SK-N-SH (cell line): ENCODE data around the gene COL4A2. TPM values are rescaled to one million over a fixed set of nuclear protein-coding genes. Genes with fewer than 3 reads are reported as not detected.

Experiments used
- CTCF ChIA-PET: fragments of 300-600, 350-600 bp; formaldehyde crosslinking; extraction: SDS; loops from one replicate; lab custom pipeline; 2021; lab: Yijun Ruan, JAX
- POLR2A ChIA-PET: fragments of 350-600 bp; sonication (Branson Sonifier 250); formaldehyde crosslinking; extraction: SDS; loops from one replicate; lab custom pipeline; 2020; ENCODE audit warnings: antibody characterized with exemption, inconsistent platforms; lab: Yijun Ruan, JAX
- DNase-seq: peaks from one replicate; pipeline ENCODE4 v3.0.0; 2012
- H2AFZ ChIP-seq: fragments of 200-600 bp; sonication (generic); 2 replicates; pipeline ENCODE4 v1.8.1; 2016; ENCODE audit warnings: antibody characterized with exemption, mild to moderate bottlenecking, low read depth
- H3F3A ChIP-seq: fragments of 200-600 bp; sonication (generic); replicated peaks from 2 replicates; pipeline ENCODE3; 2016; ENCODE audit warnings: antibody characterized with exemption, mild to moderate bottlenecking; ENCODE audit not compliant: insufficient read depth
- H3K27ac ChIP-seq, 2 experiments: fragments of 200-500 bp in 1 of 2; fragments of 200-600 bp in 1 of 2; sonication (Bioruptor generic) in 1 of 2; sonication (generic), shearing (Covaris generic) in 1 of 2; 2 replicates each; pipeline versions ENCODE4 v1.5.1 to v1.6.1; 2014 to 2016; ENCODE audit warnings: low read depth in 2 of 2, inconsistent platforms in 1 of 2, low read length in 1 of 2, mild to moderate bottlenecking in 1 of 2, mixed read lengths in 1 of 2
- H3K27me3 ChIP-seq: fragments of 200-600 bp; sonication (generic), shearing (Covaris generic); 2 replicates; pipeline ENCODE4 v1.6.1; 2016; ENCODE audit warnings: mixed run types; ENCODE audit not compliant: insufficient read depth
- H3K36me3 ChIP-seq, 2 experiments: fragments of 200-500 bp in 1 of 2; fragments of 200-600 bp in 1 of 2; sonication (Bioruptor generic) in 1 of 2; sonication (generic) in 1 of 2; replicated peaks in 1 of 2; 2 replicates each; pipeline versions ENCODE3 to v1.5.1; 2014 to 2016; ENCODE audit warnings: low read length in 1 of 2, mild to moderate bottlenecking in 1 of 2; ENCODE audit not compliant: insufficient read depth in 2 of 2, control insufficient read depth in 1 of 2
- H3K4me1 ChIP-seq, 2 experiments: fragments of 200-500 bp in 1 of 2; fragments of 200-600 bp in 1 of 2; sonication (Bioruptor generic) in 1 of 2; sonication (generic), shearing (Covaris generic) in 1 of 2; 2 replicates each; pipeline versions ENCODE4 v1.5.1 to v1.6.1; 2014 to 2016; ENCODE audit warnings: low read depth in 1 of 2, low read length in 1 of 2, mixed run types in 1 of 2; ENCODE audit not compliant: insufficient read depth in 2 of 2, control insufficient read depth in 1 of 2
- H3K4me2 ChIP-seq: fragments of 200-600 bp; sonication (generic), shearing (Covaris generic); 2 replicates; pipeline ENCODE4 v1.6.1; 2017; ENCODE audit warnings: mixed run types
- H3K4me3 ChIP-seq, 2 experiments: fragments of 200-500 bp in 1 of 2; fragments of 200-600 bp in 1 of 2; sonication (Bioruptor generic) in 1 of 2; sonication (generic), shearing (Covaris generic) in 1 of 2; 2 replicates each; pipeline versions ENCODE4 v1.5.1 to v1.8.1; 2014 to 2016; ENCODE audit warnings: low read depth in 2 of 2, inconsistent platforms in 1 of 2, low read length in 1 of 2, mild to moderate bottlenecking in 1 of 2, mixed read lengths in 1 of 2, moderate library complexity in 1 of 2
- H3K79me2 ChIP-seq: fragments of 200-600 bp; sonication (generic); 2 replicates; pipeline ENCODE4 v1.8.1; 2017; ENCODE audit warnings: mild to moderate bottlenecking; ENCODE audit not compliant: insufficient read depth
- H3K9ac ChIP-seq: fragments of 200-600 bp; sonication (generic); 2 replicates; pipeline ENCODE4 v1.6.1; 2017; ENCODE audit warnings: mixed run types
- H3K9me2 ChIP-seq: fragments of 200-600 bp; sonication (generic); 2 replicates; pipeline ENCODE4 v1.6.1; 2017; ENCODE audit warnings: mixed run types
- H3K9me3 ChIP-seq: fragments of 200-600 bp; sonication (generic); 2 replicates; pipeline ENCODE4 v1.6.1; 2017; ENCODE audit warnings: mixed run types, mild to moderate bottlenecking, moderate library complexity
- H4K20me1 ChIP-seq: fragments of 200-600 bp; sonication (generic); 2 replicates; pipeline ENCODE4 v1.6.1; 2017; ENCODE audit warnings: mild to moderate bottlenecking, mixed run types; ENCODE audit not compliant: insufficient read depth
- CHD2 ChIP-seq: fragments of 150-350 bp; IDR thresholded peaks from 2 replicates; pipeline ENCODE4 v1.6.1; 2018; ENCODE audit warnings: low read length; ENCODE audit not compliant: partially characterized antibody
- ELF1 ChIP-seq: IDR thresholded peaks from 2 replicates; pipeline ENCODE4 v1.4.0; 2012
- MEF2A ChIP-seq: IDR thresholded peaks from 2 replicates; pipeline ENCODE4 v1.4.0; 2012; ENCODE audit warnings: low read depth, borderline replicate concordance
- NRF1 ChIP-seq: IDR thresholded peaks from 2 replicates; pipeline ENCODE4 v1.6.1; 2012; ENCODE audit warnings: low read depth, mild to moderate bottlenecking, low read length
- RCOR1 ChIP-seq: fragments of 150-350 bp; IDR thresholded peaks from 2 replicates; pipeline ENCODE4 v1.6.1; 2017; ENCODE audit warnings: antibody characterized with exemption, low read length
- RFX5 ChIP-seq: IDR thresholded peaks from 2 replicates; pipeline ENCODE4 v1.6.1; 2012; ENCODE audit warnings: mild to moderate bottlenecking, improper control_type of control experiment, low read length
- SMC3 ChIP-seq: IDR thresholded peaks from 2 replicates; pipeline ENCODE4 v1.6.1; 2012; ENCODE audit warnings: low read depth, low read length, improper control_type of control experiment
- TAF1 ChIP-seq: IDR thresholded peaks from 2 replicates; pipeline ENCODE4 v1.6.1; 2012; ENCODE audit warnings: low read depth, mild to moderate bottlenecking, low read length, moderate library complexity, borderline replicate concordance
- YY1 ChIP-seq: IDR thresholded peaks from 2 replicates; pipeline ENCODE4 v1.4.0; 2012; ENCODE audit warnings: low read depth, mild to moderate bottlenecking
- WGBS: methylation state at CpG from one replicate; pipeline ENCODE4 v1.1.6; 2017; ENCODE audit warnings: low lambda C conversion rate; 5-methylcytosine and 5-hydroxymethylcytosine counted together
- polyA plus RNA-seq, 3 experiments: library from polyadenylated mRNA; depleted of rRNA; stranded (reverse); fragments of >200 nt; gene quantifications; 2 replicates each; pipeline ENCODE4 v1.2.3, GENCODE V29; 2012
- TF ChIP-seq, protein P1 (sequence below): fragments of 200-600 bp; sonication (generic); IDR thresholded peaks from 2 replicates; pipeline ENCODE4 v1.6.1; 2017; ENCODE audit warnings: antibody characterized with exemption, mild to moderate bottlenecking, moderate library complexity
- TF ChIP-seq, protein P2 (sequence below): IDR thresholded peaks from 2 replicates; pipeline ENCODE4 v1.4.0; 2012; ENCODE audit warnings: low read depth, borderline replicate concordance
- TF ChIP-seq, protein P3 (sequence below): fragments of 150-350 bp; IDR thresholded peaks from 2 replicates; pipeline ENCODE4 v1.6.1; 2016; ENCODE audit warnings: mild to moderate bottlenecking, low read depth, low read length

COL4A2 gene
- polyA plus RNA-seq, 1 of the 3 experiments (the other 2 are of a cell fraction), result 137 TPM

- Histone ChIP-seq H3K36me3 (peaks cover 0 to 20% of the 10 kb centered on the region in 2 experiments), H3K9me3 (no peaks in the 10 kb centered on the region), H3K9ac (no peak overlapping the region), H3K27ac (no peak overlapping the region), H3K27me3 (no peaks in the 10 kb centered on the region), H3K4me2 (no peak overlapping the region), H3F3A (peaks cover 3% of the 10 kb centered on the region), H3K79me2 (peaks cover 98% of the 10 kb centered on the region), H3K4me1 (peaks cover 0 to 30% of the 10 kb centered on the region in 2 experiments; a peak in 3 of 4 replicates)
- CTCF ChIA-PET, result interaction anchor here (1.1 to 3.5 kb wide), 2 partner anchors 122 to 141 kb away, joined by 3 to 14 read pairs; no protein-coding TSS in a partner anchor
- 93% methylated on average over 5 of the region's 5 CpGs for WGBS
- no peak for DNase-seq
- TF ChIP-seq RCOR1 (no peak), SMC3 (no peak), CHD2 (no peak), MEF2A (no peak)
- TF ChIP-seq, protein P1, sequence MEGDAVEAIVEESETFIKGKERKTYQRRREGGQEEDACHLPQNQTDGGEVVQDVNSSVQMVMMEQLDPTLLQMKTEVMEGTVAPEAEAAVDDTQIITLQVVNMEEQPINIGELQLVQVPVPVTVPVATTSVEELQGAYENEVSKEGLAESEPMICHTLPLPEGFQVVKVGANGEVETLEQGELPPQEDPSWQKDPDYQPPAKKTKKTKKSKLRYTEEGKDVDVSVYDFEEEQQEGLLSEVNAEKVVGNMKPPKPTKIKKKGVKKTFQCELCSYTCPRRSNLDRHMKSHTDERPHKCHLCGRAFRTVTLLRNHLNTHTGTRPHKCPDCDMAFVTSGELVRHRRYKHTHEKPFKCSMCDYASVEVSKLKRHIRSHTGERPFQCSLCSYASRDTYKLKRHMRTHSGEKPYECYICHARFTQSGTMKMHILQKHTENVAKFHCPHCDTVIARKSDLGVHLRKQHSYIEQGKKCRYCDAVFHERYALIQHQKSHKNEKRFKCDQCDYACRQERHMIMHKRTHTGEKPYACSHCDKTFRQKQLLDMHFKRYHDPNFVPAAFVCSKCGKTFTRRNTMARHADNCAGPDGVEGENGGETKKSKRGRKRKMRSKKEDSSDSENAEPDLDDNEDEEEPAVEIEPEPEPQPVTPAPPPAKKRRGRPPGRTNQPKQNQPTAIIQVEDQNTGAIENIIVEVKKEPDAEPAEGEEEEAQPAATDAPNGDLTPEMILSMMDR, result no peak
- TF ChIP-seq, protein P2, sequence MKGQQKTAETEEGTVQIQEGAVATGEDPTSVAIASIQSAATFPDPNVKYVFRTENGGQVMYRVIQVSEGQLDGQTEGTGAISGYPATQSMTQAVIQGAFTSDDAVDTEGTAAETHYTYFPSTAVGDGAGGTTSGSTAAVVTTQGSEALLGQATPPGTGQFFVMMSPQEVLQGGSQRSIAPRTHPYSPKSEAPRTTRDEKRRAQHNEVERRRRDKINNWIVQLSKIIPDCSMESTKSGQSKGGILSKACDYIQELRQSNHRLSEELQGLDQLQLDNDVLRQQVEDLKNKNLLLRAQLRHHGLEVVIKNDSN, result no peak
- TF ChIP-seq, all 33 proteins: peak for 0
- no peak overlapping the region for H3K4me3 ChIP-seq
- H4K20me1 ChIP-seq, result peaks cover 40% of the 10 kb centered on the region; the same call in 1 of the 2 replicates
- H2AFZ ChIP-seq, result no peak overlapping the region
- POLR2A ChIA-PET, result no interaction called here
- no peaks in the 10 kb centered on the region for H3K9me2 ChIP-seq
These were observed 35.8 kb upstream of the COL4A2 start for GRCh38 chr13:110271313-110271712.

DNA sequence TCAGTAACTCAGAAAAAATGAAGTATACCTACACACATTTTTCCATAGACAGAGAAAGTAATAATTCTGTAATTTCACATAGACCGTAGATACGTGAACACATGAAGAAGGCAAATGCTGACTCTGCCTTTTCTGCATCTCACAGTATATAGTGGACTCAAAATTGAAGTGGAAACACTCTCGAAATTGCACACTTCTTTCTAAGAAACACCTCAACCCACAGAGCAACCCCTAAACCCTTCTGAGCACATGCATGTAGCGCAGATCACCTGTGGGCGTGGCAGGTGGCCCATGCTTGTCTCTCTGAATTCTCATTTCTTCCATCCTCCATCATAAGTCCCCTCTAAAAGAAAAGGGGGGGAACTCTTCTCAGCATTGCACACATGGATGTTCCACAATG, 34.9 kb upstream of the COL4A2 start:
- ChIA-PET CTCF (no interaction called here), POLR2A (no interaction called here)
- H3F3A ChIP-seq, result no peaks in the 10 kb centered on the region
- peaks cover 0 to 22% of the 10 kb centered on the region in 2 experiments; a peak in 2 of 4 replicates for H3K4me1 ChIP-seq
- whole genome bisulfite sequencing, result 86% methylated on average over 5 of the region's 5 CpGs
- H3K27me3 ChIP-seq, result no peaks in the 10 kb centered on the region
- peaks cover 42% of the 10 kb centered on the region; the same call in 1 of the 2 replicates for H4K20me1 ChIP-seq
- H3K27ac ChIP-seq, result no peak overlapping the region
- H2AFZ ChIP-seq, result no peak overlapping the region
- no peak overlapping the region for H3K4me2 ChIP-seq
- TF ChIP-seq NRF1, result no peak
- no peak for TF ChIP-seq ELF1
- TF ChIP-seq, protein P3, sequence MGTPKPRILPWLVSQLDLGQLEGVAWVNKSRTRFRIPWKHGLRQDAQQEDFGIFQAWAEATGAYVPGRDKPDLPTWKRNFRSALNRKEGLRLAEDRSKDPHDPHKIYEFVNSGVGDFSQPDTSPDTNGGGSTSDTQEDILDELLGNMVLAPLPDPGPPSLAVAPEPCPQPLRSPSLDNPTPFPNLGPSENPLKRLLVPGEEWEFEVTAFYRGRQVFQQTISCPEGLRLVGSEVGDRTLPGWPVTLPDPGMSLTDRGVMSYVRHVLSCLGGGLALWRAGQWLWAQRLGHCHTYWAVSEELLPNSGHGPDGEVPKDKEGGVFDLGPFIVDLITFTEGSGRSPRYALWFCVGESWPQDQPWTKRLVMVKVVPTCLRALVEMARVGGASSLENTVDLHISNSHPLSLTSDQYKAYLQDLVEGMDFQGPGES, result no peak
- no peak for TF ChIP-seq RFX5
- TF ChIP-seq, protein P2, result no peak
- no peak for TF ChIP-seq YY1
- no peak for TF ChIP-seq MEF2A
- TF ChIP-seq TAF1, result no peak
- no peak overlapping the region for H3K4me3 ChIP-seq
- peaks cover 98% of the 10 kb centered on the region for H3K79me2 ChIP-seq
- no peaks in the 10 kb centered on the region for H3K9me2 ChIP-seq
- no peaks in the 10 kb centered on the region for H3K9me3 ChIP-seq
- DNase-seq, result no peak
- no peak overlapping the region for H3K9ac ChIP-seq
- peaks cover 0 to 20% of the 10 kb centered on the region in 2 experiments for H3K36me3 ChIP-seq
